Islet of Langerhans (tissue), 1 donor: ENCODE measurements around the gene LIMA1.
"Not testable (repeated sequence)": the region's sequence is repeated elsewhere in the genome, so short reads cannot be mapped to it uniquely, and the experiment has no call there.

Source experiments
- FAIRE-seq: peaks from one replicate; lab custom pipeline; 2011; peaks lifted over from hg19 to GRCh38; lab: Jason Lieb, UNC

LIMA1 gene

DNA sequence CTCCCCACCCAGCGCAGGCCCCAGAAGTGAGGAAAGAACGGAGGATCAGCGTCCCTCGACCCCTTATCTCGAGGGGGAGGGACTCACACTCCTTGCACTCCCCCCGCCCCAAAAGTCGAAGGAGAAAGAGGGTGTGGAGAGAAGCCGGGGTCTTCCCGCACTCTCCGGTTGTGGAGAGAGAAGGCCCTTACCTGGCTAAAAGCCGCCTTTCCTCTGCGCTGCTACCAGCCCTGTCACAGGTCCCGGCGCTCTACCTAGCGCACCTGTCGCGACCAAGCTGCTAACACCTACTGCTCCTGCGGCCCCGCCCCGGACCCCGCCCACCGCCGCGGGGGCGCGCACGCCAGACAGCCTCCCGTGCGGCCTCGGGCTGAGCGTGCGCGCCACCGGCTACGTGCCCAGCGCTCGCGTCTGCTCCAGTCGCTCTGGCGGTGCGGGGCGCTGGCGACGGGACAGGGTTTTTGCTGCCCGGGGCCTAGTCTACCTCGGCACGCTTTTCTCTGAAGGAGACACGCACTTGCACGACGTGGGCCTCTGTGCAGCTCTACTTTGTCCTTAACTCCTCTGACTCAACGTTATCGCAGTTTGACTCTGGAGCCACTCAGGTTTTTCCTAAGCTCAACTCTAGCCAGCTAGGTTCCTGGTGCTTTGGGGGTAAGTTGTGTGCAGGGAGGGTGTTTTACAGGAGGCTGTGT is at the start of gene LIMA1:
Gene LIMA1 (minus strand): TSS at position 292 of the 695 bp plus-strand sequence. CDS start 34,769 bp downstream, outside the sequence.
- FAIRE-seq: no peak

DNA sequence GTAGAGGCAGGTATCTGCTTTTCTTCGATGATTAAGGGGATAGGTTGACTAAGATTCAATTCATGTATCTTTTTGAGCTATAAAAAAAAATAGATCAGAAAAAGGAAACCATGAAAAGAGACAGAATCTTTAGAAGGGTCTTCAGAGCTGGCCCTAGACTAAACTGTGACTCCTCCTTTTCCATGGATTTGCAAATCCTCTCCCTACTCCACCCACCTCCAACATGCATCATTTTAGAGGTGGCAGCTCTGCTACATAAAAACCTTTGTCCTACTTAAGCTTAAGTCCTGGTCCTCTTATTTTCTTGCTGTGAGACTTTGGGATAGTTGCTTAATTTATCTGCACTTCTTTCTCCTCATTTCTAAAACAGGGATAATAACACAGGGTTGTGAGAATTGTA is 48.4 kb upstream of the LIMA1 start:
- FAIRE-seq: no peak

DNA sequence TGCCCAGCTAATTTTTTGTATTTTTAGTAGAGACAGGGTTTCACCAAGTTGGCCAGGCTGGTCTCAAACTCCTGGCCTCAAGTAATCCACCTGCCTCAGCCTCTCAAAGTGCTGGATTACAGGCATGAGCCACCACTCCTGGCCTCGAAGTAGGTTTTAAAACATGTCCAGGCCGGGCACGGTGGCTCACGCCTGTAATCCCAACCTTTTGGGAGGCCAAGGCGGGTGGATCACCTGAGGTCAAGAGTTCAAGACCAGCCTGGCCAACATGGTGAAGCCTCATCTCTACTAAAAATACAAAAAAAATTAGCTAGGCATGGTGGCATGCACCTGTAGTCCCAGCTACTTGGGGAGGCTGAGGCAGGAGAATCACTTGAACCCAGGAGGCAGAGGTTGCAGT is 45.3 kb upstream of the LIMA1 start:
- not testable (repeated sequence) for FAIRE-seq

DNA sequence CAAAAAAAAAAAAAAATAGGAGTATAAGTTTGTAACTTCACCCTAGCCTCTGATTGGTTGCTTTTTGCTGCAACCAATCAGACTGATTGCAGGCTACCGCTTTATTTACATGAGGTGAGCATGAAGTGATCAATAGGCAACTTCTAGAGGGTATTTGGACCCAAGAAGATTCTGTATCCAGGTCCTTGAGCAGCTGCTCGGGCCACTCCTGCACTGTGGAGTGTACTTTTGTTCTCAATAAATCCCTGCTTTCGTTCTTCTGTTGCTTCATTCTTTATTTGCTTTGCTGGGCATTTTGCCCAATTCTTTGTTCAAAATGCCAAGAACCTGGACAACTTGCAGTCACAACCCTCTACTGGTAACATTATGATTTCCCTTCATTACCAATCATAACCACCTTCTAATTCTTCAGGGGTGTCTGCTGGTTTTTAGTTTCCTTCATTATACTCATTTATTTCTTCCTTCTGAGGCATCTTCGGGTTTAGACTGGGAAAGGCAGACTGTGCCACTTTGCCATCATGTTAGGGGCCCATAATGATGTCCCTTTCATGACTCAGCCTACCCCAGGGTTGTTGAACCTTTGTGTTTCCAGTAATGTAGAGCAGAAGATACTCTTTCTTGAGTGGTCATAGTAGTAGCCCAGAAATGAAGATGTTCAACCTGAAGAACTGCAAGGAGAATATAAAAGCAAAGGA is 43.4 kb upstream of the LIMA1 start:
- no peak for FAIRE-seq

DNA sequence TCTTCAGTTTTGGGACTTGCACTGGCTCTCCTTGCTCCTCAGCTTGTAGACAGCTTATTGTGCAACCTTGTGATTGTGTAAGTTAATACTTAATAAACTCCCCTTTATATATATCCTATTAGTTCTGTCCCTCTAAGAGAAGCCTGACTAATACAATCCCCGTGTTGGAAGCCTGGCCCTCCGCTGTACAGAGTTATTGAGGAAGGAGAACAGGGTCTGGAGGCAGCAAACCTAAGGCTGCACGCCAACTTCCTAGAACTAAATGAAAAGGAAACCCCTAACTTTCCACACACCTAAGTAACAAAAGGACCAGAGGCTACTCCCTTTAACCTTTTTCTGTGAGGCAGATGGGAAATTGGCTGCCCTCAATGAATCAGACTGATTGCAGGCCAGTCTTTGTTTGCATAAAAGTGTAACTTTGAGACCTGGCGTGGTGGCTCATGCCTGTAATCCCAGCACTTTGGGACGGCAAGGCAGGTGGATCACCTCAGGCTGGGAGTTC is 42.6 kb upstream of the LIMA1 start:
- no peak for FAIRE-seq

DNA sequence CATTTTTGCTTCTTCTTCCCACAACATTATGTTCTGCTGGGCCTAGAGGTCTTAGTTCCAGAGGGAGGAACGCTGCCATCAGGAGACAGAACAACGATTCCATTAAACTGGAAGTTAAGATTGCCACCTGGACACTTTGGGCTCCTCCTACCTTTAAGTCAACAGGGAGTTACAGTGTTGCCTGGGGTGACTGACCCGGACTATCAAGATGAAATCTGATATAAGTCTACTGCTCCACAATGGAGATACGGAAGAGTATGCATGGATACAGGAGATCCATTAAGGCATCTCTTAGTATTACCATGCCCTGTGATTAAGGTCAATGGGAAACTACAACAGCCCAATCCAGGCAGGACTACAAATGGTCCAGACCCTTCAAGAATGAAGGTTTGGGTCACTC is 41.5 kb upstream of the LIMA1 start:
- not testable (repeated sequence) for FAIRE-seq

DNA sequence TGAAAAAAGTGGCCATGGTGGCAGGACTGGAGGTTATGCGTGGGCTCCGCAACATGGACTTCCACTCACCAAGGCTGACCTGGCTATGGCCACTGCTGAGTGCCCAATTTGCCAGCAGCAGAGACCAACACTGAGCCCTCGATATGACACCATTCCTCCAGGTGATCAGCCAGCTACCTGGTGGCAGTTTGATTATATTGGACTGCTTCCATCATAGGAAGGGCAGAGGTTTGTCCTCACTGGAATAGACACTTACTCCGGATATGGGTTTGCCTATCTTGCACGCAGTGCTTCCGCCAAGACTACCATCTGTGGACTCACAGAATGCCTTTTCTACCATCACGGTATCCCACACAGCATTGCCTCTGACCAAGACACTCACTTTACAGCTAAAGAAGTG is 40.8 kb upstream of the LIMA1 start:
- not testable (repeated sequence) for FAIRE-seq

DNA sequence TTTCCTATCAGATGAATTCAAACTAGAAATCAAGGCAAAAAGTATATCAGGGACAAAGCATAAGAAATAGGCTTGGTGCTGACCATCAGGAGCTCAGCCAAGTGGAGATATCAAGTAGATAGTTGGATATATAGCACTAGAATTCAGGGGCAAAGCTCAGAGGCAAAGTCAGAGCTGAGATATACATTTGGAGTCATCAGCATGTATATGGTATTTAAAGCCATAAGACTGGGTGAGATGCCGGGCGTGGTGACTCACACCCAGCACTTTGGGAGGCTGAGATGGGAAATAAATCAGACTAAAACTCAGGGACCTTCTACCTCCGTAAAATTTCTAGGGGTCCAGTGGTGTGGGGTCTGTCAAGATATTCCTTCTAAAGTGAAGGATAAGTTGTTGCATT is 38.9 kb upstream of the LIMA1 start:
- no peak for FAIRE-seq

DNA sequence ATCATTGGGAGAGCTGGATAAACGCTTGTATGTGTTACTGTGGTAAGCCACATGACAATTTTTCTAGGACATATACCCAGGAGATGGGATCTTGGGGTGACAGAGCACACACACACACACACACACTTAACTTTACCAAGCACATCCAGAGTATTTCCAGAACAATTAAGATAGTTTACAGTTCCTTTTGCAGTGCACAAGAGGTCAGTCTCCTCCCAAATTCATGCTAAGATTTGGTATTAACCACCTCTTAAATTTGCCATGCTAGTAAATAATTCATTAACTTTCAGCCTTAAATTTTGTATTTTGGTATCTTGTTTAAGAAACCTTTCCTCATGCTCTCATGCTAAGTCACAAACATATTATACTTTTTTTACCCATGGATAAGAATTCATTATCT is 33.9 kb upstream of the LIMA1 start:
- no peak for FAIRE-seq

DNA sequence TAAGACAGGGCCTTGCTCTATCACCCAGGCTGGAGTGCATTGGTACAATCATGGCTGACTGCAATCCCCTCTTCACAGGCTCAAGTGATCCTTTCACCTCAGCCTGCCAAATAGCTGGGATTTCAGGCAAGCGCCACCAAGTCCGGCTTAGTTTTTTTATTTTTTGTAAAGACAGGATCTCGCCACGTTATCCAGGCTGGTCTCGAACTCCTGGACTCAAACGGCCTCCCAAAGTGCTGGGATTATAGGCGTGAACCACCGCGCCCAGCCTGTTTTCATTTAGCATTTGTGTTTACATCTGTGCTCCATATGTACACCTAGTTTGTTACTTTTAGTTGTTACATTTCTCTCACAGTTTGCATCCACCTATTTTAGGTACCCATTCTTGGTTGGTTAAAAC is 32.5 kb upstream of the LIMA1 start:
- FAIRE-seq: no peak

DNA sequence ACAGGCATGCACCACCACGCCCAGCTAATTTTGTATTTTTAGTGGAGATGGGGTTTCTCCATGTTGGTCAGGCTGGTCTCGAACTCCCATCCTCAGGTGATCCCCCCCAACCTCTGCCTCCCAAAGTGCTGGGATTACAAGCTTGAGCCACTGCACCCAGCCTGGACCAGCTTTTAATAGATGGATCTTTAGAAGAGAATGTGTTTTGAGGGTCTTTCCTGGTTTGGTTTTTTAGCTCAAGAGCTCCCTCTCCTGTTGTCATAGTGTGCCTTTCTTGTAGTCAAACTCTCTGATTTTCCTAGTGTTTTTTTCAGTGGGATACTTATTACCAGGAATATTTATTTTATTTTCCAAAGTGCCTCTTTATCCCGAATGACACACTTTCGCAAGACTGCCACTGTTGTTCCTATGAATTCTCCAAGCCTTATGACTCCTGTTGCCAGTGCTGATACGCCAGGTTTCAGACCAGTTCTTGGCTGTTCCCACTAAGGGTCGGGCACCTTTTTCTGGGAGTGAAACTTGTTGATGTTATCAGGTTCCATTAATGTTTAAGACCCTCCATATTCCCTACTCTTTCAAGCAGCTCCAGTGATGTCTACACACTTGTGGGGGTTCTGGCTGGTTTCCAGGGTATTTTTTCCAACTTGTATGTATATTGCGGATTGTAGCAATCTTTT is 31.5 kb upstream of the LIMA1 start:
- no peak for FAIRE-seq

DNA sequence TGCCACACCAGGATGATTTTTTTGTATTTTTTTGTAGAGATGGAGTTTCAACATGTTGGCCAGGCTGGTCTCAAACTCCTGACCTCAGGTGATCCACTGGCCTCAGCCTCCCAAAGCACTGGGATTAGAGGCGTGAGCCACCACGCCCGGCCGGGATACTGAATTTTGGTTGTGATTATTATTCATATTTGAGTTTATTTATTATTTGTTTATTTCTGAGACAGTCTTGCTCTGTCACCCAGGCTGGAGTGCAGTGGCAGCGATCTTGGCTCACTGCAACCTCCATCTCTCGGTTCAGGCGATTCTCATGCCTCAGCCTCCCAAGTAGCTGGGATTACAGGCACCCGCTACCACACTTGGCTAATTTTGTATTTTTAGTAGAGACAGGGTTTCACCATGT is 30.7 kb upstream of the LIMA1 start:
- FAIRE-seq: not testable (repeated sequence)

DNA sequence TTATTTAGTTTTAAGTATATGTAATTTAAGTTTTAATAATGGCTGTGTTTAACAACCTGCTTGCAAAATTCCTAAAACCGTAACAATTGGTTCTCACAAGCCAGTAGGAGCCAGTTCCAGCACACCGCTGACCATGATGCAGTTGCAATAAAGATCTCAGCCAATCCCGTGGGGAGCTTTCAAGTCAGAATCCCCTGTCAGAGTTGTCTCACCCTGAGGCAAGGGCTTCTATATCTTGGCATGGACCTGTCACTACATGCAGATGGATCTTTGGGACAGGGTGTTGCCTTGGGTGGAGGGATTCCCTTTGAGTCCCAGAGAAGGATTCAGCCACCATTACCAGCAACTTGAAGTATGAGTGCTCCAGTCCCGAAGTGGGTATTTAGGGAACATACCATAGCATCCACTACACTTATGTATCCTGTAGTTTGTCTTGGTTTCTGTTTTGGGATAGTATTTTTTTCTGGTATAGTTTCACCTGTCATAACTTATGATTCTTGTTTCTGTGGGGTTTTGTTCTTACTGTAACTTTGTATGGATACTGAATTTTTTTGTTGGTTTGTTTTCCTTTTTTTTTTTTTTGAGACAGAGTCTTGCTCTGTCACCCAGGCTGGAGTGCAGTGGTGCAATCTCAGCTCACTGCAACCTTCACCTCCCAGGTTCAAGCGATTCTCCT is 30.1 kb upstream of the LIMA1 start:
- no peak for FAIRE-seq

DNA sequence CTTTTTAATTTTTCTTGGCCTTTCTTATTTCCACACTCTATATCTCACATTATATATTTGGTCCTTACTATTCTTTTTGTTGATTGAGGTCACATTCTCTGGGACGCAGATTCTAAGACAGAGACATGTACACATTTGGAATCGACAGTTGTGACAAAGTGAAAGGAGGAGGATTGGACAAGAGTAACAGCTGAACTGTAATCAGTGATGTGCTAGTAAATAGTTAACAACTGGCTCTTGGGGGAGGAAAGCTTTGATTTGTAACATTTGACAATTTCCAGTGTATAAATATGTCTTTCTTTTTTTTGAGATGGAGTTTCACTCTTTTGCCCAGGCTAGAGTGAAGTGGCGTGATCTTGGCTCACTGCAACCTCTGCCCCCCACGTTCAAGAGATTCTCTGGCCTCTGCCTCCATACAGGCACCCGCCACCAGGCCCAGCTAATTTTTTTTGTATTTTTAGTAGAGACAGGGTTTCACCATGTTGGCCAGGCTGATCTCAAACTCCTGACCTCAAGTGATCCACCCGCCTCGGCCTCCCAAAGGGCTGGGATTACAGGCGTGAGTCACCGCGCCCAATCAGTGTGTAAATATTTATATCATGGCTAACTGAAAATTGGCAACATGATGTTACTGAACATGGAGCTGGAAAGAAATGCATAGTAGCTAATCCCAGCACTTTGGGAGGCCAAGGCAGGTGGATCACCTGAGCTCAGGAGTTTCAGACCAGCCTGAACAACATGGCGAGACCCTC is 28.7 kb upstream of the LIMA1 start:
- FAIRE-seq: not testable (repeated sequence)

DNA sequence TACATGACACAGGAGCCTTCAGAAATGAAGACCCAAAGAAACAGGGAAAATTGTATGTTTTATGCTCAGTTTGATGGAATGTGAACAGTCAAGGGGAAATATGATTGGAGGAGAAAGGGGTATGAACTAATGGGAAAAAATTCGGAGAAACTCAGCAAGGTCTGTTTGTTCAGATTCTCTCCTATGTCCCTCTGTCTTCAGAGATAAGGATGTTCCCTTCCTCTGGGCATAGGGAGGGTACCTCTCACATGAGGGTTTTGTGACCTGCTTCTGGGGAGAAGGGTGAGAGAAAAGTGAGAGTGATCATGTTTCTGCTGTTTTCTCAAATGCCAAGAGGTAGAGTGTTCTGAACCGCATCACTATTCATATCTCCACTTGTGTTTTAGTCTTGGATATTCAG is 26.6 kb upstream of the LIMA1 start:
- FAIRE-seq: no peak

DNA sequence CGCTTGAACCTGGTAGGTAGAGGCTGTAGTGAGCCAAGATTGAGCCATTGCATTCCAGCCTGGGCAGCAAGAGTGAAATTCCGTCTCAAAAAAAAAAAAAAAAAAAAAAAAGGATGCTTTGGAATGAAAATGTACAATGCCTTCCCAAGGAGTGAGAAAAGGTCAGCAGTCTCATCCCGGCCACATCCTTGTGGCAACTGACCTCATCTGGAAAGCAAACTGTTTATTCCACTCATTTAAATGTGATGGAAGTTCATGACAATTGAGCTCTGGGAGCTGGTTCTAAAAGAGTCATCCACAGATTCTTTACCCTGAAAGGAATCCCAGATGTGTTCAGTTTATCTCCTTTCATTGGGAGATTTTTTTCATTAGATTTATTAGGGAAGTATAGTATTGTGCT is 19.4 kb upstream of the LIMA1 start:
- FAIRE-seq: no peak

DNA sequence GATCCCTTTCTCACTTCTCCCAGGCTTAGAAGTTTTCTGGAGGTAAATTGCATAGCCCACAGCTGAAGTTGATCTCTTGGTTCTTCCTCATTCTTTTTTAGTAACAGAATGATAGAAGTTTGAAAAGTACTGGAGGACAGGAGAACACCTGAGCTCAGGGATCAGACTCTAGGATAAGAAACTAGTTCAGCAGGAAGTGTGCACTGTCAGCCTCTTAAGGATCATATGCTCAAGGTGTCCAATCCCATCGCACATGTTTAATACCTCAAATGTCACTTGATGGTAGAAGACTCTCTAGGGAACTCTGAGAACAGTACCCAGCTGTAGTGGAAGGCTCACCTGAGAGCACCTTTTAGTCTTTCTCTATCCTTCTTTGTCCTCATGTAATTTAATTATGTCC is 14.7 kb upstream of the LIMA1 start:
- FAIRE-seq: no peak

DNA sequence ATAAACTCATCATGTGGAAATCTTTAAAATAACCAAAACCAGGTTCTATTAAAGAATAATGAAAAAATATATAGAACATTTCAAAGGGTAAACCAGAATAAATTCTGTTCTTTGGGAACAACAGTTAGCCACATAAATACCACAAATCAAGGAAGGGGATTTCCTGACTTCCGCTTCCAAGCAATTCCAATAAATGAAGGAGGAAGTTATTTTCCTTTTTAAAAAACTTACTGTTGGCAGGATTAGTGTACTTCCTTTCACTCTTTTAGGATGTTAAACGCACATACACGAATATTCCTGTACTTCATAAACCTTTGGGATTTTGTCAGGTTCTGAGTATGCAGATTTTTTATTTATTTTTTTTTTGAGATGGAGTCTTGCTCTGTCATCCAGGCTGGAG is 13.7 kb upstream of the LIMA1 start:
- peak; percentile 53 for FAIRE-seq

DNA sequence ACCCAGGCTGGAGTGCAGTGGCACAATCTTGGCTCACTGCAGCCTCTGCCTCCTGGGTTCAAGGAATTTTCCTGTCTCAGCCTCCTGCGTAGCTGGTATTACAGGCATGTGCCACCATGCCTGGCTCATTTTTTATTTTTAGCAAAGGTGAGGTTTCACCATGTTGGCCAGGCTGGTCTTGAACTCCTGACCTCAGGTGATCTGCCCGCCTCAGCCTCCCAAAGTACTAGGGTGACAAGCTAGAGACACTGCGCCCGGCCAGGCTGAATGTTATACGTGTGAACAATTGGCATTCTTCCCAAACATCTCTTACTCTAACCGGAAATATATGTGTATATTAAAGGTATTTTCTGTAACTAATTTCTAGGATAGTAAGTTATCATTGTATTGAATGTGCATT is 13.2 kb upstream of the LIMA1 start:
- FAIRE-seq: no peak

DNA sequence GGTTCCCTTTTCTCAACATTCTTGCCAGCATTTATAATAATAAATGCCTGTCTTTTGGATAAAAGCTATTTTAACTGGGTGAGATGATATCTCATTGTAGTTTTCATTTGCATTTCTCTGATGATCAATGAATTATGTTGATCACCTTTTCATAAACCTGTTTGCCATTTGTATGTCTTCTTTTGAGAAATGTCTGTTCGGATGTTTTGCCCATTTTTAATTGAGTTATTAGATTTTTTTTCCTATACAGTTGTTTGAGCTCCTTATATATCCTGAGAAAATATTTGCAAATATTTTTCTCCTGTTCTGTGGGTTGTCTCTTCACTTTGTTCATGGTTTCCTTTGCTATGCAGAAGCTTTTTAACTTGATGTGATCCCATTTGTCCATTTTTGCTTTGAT is 8.1 kb upstream of the LIMA1 start:
- FAIRE-seq: no peak

DNA sequence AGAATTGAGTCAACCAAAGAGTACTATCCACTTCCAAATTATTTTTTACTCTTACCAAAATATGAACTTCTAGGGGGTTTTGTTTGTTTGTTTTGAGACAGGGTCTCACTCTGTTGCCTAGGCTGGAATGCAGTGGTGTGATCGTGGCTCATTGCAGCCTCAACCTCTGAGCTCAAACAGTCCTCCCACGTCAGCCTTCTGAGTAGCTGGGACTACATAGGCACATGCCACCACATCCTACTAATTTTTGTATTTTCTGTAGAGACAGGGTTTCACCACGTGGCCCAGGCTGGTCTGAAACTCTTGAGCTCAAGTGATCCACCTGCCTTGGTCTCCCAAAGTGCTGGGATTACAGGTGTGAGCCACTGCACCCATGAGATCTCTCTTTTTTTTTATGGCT is 7.4 kb upstream of the LIMA1 start:
- not testable (repeated sequence) for FAIRE-seq

DNA sequence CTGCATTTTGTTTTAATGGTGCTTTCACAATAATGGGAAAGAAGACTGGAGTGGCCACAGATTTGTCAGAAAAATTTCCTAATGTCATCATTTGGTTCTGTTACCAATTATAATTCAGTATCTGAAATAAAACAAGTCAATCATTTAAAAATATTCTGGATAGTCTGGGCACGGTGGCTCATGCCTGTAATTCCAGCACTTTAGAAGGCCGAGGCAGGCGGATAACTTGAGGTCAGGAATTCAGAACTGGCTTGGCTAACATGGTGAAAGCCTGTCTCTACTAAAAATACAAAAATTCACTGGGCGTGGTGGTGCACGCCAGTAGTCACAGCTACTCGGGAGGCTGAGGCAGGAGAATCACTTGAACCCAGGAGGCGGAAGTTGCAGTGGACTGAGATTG is 4.0 kb upstream of the LIMA1 start:
- FAIRE-seq: no peak
